Adrenal gland (tissue), 5 donors: ENCODE results near the gene FCN3.

Experiments
- POLR2A ChIP-seq, 2 donors: fragments of 450-650 bp; IDR thresholded peaks; one replicate each; pipeline ENCODE4 v1.6.1; 2017; ENCODE audit warnings: antibody characterized with exemption in 2 of 2, mild to moderate bottlenecking in 2 of 2, moderate library complexity in 1 of 2
- TF ChIP-seq, protein P1 (sequence below), 6 experiments: fragments of 450-650 bp in 4 of 6; fragments of 200-600 bp in 2 of 6; sonication (generic) in 1 of 6; IDR thresholded peaks; 1 replicate in 5 of 6; 2 replicates in 1 of 6; pipeline versions ENCODE4 v1.5.1 to v1.8.0; 2016 to 2021; ENCODE audit warnings: antibody characterized with exemption in 6 of 6, mild to moderate bottlenecking in 2 of 6, moderate library complexity in 1 of 6
- donor health status: DM: no; HTN: no; CAD: no.

DNA sequence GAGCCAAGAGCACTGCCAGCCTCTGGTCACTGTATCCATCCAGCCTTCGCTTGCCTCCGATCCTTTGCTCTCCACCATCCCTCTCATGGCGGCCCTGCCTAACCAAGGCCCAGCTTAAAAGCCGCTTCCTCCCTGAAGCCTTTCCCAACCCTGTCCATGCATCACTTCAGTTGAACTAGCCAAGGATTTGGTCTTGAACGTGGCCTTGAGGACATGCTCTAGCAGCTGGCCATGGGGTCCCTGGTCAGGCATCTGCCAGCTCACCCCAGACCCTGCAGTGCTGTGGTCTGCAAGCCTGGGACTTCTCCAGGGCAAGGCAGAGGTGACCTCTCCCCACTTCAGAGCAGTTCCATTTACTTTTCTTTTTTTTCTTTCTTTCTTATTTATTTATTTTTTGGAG is 37.9 kb downstream of the FCN3 start:
- TF ChIP-seq, protein P1, sequence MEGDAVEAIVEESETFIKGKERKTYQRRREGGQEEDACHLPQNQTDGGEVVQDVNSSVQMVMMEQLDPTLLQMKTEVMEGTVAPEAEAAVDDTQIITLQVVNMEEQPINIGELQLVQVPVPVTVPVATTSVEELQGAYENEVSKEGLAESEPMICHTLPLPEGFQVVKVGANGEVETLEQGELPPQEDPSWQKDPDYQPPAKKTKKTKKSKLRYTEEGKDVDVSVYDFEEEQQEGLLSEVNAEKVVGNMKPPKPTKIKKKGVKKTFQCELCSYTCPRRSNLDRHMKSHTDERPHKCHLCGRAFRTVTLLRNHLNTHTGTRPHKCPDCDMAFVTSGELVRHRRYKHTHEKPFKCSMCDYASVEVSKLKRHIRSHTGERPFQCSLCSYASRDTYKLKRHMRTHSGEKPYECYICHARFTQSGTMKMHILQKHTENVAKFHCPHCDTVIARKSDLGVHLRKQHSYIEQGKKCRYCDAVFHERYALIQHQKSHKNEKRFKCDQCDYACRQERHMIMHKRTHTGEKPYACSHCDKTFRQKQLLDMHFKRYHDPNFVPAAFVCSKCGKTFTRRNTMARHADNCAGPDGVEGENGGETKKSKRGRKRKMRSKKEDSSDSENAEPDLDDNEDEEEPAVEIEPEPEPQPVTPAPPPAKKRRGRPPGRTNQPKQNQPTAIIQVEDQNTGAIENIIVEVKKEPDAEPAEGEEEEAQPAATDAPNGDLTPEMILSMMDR (IDR thresholded peaks at IDR 0.05) = no peak
- no peak for TF ChIP-seq POLR2A (IDR thresholded peaks at IDR 0.05)
